ENCODE results near the gene TMEM233.
A peak's percentile ranks its signal among the peaks of the same experiment; 100 is the strongest.

TMEM233 gene

GRCh38 chr12:119660076-119660475 lies 66.5 kb downstream of the TMEM233 start:
- no peak for DNase-seq

GRCh38 chr12:119661882-119662281 lies 68.3 kb downstream of the TMEM233 start:
- peak in 1 of 2 experiments; percentile 23 for DNase-seq

DNA sequence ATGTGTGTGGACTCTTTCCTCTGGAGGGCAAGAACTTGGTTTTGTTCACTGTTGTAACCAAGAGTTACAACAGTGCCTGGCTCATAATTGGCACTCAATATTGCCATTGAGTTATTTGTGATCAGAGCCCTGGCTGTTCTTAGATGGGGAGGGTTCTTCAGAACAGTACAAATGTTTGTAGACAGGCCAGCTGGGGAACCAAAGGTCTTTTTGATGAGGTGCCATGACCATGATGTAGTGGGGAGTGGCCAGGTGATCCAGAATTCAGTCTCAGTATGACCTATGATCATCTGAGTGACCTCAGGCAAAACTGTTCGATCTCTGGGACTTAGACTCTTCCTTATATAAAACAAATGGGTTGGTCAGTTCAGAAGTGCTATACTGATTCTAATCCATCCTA lies 71.1 kb downstream of the TMEM233 start:
- DNase-seq, result no peak

DNA sequence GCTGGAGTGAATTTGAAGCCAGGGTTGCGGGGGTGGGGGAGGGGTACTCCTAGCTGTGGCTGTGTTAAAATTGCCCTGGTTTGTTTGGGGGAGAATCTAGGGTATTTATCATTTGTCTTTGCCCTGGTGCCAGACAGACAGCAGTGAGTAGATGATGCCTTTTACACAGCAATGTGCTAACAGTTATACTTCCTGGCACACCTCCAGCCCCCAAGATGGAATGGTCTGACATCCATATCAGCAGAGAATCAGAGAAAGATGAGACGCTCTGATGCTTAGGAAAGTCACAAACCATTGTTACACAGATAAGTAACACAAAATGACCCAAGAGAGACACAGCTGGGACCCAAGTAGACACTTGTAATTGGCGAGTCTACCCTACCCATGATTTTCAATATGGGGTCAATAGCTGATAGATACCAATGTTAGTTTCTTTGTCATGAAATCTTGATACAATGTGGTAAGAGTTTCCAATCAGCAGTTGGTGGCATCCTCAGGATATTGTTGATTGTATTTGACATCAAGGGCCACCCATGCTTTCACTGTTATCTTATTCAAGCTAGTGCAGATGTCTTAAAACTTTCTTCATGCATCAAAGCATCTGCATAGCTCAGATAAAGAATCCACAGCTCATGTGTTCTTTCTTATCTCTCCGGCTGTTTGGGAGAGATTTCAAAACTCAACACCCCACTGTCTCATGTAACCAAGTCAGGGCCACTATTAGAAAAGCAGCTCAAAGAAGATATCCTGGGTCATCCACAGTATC lies 71.8 kb downstream of the TMEM233 start:
- DNase-seq, result no peak

- no peak for DNase-seq
Observed at GRCh38 chr12:119666226-119666795, 72.7 kb downstream of the TMEM233 start.

DNA sequence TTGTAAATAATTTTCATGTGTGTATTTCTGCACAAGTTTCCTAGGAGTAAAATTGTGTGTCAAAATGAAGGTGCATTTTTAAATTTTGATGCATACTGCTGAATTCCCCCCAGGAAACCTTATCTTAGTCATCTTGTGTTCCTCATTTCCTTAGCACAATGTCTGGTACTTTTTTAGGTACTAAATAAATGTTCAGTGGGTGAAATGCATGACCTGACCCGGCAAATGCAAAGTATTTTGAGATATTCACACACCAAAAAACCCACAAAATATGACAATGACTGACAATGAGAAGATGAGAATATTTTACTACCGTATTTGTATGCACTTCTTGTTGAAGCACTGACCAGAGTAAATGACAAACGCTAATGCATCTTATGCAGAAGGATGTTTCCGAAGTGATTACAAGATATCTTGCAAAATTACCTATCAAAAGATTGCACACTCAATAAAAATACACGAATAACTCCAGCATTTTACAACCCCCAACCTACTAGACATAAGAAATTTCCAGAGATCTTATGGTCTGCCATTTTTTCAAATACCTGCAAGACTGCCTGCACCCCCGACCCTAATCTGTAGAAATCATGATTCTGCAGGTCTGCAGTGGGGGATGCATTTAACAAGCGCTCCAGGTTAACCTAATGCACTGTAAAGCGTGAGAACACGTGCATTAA lies 73.5 kb downstream of the TMEM233 start:
- no peak for DNase-seq

DNA sequence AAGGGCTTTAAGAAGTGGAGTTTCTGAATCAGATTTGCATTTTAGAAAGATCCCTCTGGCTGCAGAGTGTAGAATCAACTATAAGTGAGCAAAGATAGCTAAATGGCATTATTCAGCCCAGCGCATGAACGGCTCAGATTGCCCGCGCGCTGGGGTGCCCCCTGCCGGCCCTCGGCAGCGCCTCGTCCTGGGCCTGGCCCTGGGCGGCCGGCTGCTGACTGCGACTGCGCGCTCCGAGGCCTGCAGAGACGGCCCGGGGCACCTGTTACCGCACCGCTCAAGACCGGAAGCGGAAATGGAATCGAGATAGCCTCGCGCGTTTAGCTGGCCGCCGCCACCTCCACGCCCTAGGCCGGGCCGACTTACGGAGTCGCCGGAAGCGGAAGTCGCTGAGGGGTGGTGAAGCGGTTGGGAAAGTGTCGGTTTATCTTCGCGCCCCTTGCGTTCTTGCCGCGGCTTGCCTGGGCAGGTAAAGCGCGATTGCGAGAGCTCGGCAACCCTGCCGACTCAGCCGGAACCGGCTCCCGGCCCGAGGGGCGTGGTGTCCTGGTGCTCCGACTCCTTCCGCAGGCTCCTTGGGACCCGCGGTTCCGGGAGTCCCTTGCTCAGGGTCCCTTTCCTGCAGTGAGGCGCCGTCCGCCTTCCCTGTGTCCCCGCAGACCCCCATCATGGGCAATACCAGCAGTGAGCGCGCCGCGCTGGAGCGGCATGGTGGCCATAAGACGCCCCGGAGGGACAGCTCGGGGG lies 74.2 kb downstream of the TMEM233 start, which contains the start of gene PRKAB1:
PRKAB1 (plus strand) TSS at position 557 of the 747 bp plus-strand sequence; CDS start at position 669, 112 bp downstream.
- peak; percentile 93 to 96 for DNase-seq

DNA sequence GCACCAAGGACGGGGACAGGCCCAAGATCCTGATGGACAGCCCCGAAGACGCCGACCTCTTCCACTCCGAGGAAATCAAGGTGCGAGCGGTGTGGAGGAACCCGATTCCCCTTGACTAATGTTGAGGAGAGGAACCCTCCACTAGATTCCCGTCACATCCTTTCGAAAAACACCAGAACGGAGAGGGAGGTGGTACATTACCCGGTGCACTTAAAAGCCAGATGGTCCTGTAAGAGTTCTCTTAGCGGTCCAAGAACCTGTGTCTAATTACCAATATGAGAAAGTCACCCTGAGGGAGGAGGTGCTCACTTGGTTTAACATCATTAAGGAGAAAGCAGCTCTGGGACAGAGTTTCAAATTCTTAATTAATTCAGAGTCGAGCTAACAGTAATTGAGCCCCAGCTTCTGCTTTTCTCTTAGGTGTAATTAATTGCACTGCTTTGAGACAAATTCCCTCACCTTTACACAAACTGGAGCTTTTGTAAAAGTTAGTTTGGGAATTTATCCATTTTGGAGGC lies 74.8 kb downstream of the TMEM233 start:
- peak; percentile 56 to 58 for DNase-seq

DNA sequence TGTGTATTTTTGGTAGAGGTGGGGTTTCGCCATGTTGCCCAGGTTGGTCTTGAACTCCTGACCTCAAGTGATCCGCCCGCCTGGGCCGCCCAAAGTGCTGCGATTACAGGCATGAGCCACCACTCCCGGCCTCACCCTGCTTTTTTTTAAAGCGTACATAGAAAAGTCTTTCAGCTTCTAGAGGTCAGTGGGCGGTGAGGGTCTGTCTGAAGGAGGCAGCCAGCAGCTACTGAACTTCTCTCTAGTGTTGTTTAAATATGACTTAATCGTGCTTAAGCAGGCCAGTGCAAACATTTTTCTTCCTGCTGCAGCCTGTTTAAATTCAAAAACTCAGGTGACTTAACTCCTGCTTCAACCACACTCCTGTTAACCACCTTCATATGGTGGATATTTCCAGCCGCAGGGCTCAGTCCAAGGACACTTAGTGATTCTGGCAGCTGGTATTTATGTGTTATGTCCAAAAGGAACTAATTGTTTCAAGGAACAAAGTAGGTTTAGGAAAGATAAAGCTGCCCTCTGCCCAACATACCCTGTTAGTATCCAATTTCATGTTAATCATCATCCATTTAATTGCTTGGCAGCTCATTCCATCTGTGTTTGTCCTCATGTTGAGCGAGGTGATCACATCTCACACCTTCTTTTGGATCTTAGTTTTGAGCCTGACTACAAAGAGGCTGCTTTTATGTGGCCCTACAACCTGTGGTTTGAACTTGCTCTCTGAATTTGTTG lies 76.3 kb downstream of the TMEM233 start:
- DNase-seq, result peak; percentile 23 to 72

- no peak for DNase-seq
Observed at GRCh38 chr12:119671070-119671469, 77.5 kb downstream of the TMEM233 start.

GRCh38 chr12:119672194-119672593 lies 78.6 kb downstream of the TMEM233 start:
- DNase-seq, result no peak

DNA sequence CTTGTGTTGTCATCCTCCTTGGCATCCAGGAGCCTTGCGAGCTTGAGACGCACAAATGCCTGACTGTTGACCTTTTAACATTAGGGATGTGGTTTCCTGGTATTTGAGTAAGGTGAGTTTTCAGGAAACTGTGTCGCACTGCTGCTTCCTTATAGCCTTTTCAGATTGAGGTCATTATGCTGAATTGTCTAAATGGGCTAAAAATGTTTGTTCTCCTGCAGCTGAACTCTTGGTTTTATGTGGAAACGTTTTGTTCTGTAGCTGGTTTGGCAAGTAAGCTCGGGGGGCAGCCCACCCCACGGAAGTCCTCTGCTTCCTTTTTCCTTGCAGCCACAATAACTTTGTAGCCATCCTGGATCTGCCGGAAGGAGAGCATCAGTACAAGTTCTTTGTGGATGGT lies 80.1 kb downstream of the TMEM233 start:
- DNase-seq, result no peak

DNA sequence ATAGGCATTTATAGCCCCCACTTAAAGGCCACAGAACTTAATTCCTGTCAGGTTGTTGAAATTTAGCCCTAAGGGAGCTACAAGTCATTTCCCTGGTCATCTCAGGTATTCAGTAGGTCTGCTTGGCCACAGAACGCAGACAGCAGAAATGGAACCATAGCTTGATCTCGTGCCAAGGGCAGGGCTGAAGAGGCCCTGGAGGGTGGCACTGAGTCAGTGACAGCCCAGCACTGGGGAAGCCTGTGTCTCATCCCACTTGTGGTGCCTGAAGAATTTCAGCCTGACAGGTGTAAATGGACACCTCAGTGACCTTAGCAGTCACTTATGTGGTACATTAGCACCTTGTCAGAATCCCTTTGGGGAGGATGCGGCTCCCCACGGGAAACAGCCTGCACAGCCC lies 81.0 kb downstream of the TMEM233 start:
- DNase-seq, result no peak

DNA sequence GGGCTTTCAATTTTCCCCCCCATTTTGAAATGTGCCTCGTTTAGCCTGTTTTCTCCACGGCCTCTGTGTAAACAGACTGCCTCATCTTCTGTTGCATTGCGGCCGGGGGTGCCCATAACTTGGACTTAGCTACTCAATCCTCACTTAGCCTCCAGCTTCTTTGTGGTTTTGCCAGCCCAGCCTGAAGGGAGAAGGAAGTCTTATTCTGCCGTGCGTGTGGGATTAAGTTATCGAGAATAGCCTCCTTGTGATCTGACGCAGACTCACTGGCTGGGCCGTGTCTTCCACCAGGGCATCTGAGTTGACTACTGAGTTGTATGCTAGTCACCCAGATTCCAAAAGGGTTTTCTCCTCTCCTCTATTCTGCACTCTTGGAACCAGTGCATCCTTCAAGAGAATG lies 82.4 kb downstream of the TMEM233 start:
- DNase-seq, result no peak

- DNase-seq, result no peak
Observed at GRCh38 chr12:119676573-119676972, 83.0 kb downstream of the TMEM233 start.

- DNase-seq, result no peak
Observed at GRCh38 chr12:119678459-119678858, 84.9 kb downstream of the TMEM233 start.

GRCh38 chr12:119679081-119679480 lies 85.5 kb downstream of the TMEM233 start:
- no peak for DNase-seq

- no peak for DNase-seq
Observed at GRCh38 chr12:119679490-119679889, 85.9 kb downstream of the TMEM233 start.

- DNase-seq, result no peak
Observed at GRCh38 chr12:119681111-119681510, 87.5 kb downstream of the TMEM233 start.

- no peak for DNase-seq
Observed at GRCh38 chr12:119681728-119682638, 88.4 kb downstream of the TMEM233 start.

DNA sequence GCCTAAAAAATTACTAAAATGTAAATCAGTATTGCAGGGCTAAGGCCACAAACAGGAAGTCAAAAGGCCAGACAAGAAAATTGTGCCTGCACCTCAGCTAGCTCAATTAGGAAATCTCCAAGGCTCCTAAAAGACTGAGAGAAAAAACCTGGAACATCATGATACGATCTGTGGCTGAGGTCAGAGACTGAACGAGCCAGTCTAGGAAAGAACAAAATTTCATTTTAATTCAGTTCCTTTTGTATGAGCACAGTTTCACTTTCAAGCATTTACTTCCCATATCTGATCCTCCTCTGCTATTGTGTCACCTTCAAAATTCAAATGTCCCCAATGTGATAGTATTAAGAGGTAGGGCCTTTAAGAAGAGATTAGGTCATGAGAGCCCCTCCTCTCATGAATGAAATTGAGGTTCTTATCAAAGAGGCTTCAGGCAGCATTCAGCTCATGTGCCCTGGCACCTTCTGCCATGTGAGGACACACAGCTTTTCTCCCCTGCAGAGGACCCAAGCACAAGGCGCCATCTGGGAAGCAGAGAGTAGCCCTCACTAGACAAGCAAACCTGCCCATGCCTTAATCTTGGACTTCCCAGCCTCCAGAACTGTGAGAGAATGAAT lies 89.2 kb downstream of the TMEM233 start:
- DNase-seq, result no peak
